Measurements from ENCODE around the gene GPRIN1.

DNA sequence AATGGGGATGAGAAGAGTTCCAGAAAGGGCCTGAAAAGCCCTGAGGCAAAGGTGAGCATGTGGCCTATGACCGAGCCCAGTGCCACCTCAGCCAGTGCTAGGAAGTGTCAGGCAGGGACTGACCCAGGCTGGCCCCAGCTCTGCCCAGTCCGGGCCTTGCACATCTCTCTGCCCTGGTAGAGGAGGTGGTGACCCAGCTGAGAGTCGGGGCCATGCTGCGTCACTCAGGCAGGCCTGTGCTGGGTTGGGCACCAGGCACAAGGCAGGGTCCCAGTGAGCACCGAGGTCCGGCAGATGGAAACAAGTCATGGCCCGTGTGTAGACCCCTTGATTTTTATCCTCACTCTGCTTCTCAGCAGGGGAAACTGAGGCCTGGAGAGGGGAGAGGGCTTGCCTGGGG, 60.1 kb downstream of the GPRIN1 start:
- no peak for TF ChIP-seq EP300 (IDR thresholded peaks at IDR 0.05)
- TF ChIP-seq, protein P1, sequence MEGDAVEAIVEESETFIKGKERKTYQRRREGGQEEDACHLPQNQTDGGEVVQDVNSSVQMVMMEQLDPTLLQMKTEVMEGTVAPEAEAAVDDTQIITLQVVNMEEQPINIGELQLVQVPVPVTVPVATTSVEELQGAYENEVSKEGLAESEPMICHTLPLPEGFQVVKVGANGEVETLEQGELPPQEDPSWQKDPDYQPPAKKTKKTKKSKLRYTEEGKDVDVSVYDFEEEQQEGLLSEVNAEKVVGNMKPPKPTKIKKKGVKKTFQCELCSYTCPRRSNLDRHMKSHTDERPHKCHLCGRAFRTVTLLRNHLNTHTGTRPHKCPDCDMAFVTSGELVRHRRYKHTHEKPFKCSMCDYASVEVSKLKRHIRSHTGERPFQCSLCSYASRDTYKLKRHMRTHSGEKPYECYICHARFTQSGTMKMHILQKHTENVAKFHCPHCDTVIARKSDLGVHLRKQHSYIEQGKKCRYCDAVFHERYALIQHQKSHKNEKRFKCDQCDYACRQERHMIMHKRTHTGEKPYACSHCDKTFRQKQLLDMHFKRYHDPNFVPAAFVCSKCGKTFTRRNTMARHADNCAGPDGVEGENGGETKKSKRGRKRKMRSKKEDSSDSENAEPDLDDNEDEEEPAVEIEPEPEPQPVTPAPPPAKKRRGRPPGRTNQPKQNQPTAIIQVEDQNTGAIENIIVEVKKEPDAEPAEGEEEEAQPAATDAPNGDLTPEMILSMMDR (IDR thresholded peaks at IDR 0.05): no peak
- no peak for TF ChIP-seq POLR2A (IDR thresholded peaks at IDR 0.05)
